Measurements from ENCODE around the gene TPRA1. TPM values are rescaled to one million over a fixed set of nuclear protein-coding genes. Genes with fewer than 3 reads are reported as not detected.
A peak's percentile ranks its signal among the peaks of the same experiment; 100 is the strongest.

TPRA1 gene
- 29.1 TPM for total RNA-seq (ENCODE audit: insufficient read depth, low replicate concordance)

GRCh38 chr3:127590593-127591465 is at the start of gene TPRA1:
Gene TPRA1 (minus strand): TSS chr3:127590733. CDS start chr3:127580146, 10,587 bp downstream.
- peak; percentile 99 for DNase-seq (ENCODE audit: low spot score)

- DNase-seq (ENCODE audit: low spot score): no peak
These were observed 49.5 kb upstream of the TPRA1 start for GRCh38 chr3:127640042-127640355.

- no peak for DNase-seq (ENCODE audit: low spot score)
These were observed 48.9 kb upstream of the TPRA1 start for GRCh38 chr3:127639173-127640041.

GRCh38 chr3:127637971-127638370 is 47.4 kb upstream of the TPRA1 start:
- DNase-seq (ENCODE audit: low spot score): no peak

GRCh38 chr3:127637546-127637945 is 47.0 kb upstream of the TPRA1 start:
- no peak for DNase-seq (ENCODE audit: low spot score)

GRCh38 chr3:127634653-127635052 is 44.1 kb upstream of the TPRA1 start:
- DNase-seq (ENCODE audit: low spot score): no peak

GRCh38 chr3:127632035-127632820 is 41.7 kb upstream of the TPRA1 start:
- peak; percentile 39 for DNase-seq (ENCODE audit: low spot score)

GRCh38 chr3:127630811-127631714 is 40.5 kb upstream of the TPRA1 start:
- DNase-seq (ENCODE audit: low spot score): no peak

GRCh38 chr3:127629467-127630403 is 39.2 kb upstream of the TPRA1 start:
- DNase-seq (ENCODE audit: low spot score): no peak

- DNase-seq (ENCODE audit: low spot score): peak; percentile 21
These were observed 38.4 kb upstream of the TPRA1 start, which contains the start of gene PODXL2 for GRCh38 chr3:127628788-127629466. Gene PODXL2 (plus strand): TSS chr3:127629185. CDS start chr3:127629220, 35 bp downstream.

GRCh38 chr3:127628426-127628787 is 37.9 kb upstream of the TPRA1 start:
- no peak for DNase-seq (ENCODE audit: low spot score)

- DNase-seq (ENCODE audit: low spot score): no peak
These were observed 35.3 kb upstream of the TPRA1 start for GRCh38 chr3:127625821-127626220.

GRCh38 chr3:127624063-127624462 is 33.5 kb upstream of the TPRA1 start:
- no peak for DNase-seq (ENCODE audit: low spot score)

GRCh38 chr3:127622772-127623576 is 32.4 kb upstream of the TPRA1 start:
- DNase-seq (ENCODE audit: low spot score): no peak

- no peak for DNase-seq (ENCODE audit: low spot score)
These were observed 31.5 kb upstream of the TPRA1 start for GRCh38 chr3:127622031-127622430.

GRCh38 chr3:127620637-127621375 is 30.3 kb upstream of the TPRA1 start:
- DNase-seq (ENCODE audit: low spot score): no peak

GRCh38 chr3:127618891-127619290 is 28.4 kb upstream of the TPRA1 start:
- DNase-seq (ENCODE audit: low spot score): no peak
